Natural killer cell (primary cell): Measurements from ENCODE around the gene CTIF. TPM values are rescaled to one million over a fixed set of nuclear protein-coding genes. Genes with fewer than 3 reads are reported as not detected.

ENCODE experiments used
- ATAC-seq, 3 donors: fragments of 150-1000 bp in 2 of 3; fragments of 200-7000 bp in 1 of 3; cut with Tn5 transposase; 1 replicate in 1 of 3; 2 replicates in 2 of 3; pipeline ENCODE4 v1.10.0; 2021; ENCODE audit warnings: mild to moderate bottlenecking in 2 of 3, moderate library complexity in 2 of 3
- DNase-seq, 2 donors: peaks; one replicate each; pipeline versions ENCODE4 v3.0.0 to v3.0.0-alpha.2; 2013 to 2021; ENCODE audit warnings: mixed read lengths in 1 of 2
- H3K27ac ChIP-seq: one replicate; pipeline ENCODE4 v1.5.1; 2013; ENCODE audit warnings: mild to moderate bottlenecking, low read length
- H3K27me3 ChIP-seq: one replicate; pipeline ENCODE4 v1.6.1; 2013; ENCODE audit warnings: low read length; ENCODE audit not compliant: control insufficient read depth, insufficient read depth
- H3K36me3 ChIP-seq: one replicate; pipeline ENCODE4 v1.6.1; 2013; ENCODE audit warnings: low read length; ENCODE audit not compliant: control insufficient read depth, insufficient read depth
- H3K4me1 ChIP-seq: one replicate; pipeline ENCODE4 v1.6.1; 2013; ENCODE audit warnings: low read length; ENCODE audit not compliant: control insufficient read depth, insufficient read depth
- H3K4me3 ChIP-seq: one replicate; pipeline ENCODE4 v1.5.1; 2013; ENCODE audit warnings: low read length
- H3K9me3 ChIP-seq: one replicate; pipeline ENCODE4 v1.6.1; 2013; ENCODE audit warnings: low read length; ENCODE audit not compliant: control insufficient read depth, insufficient read depth
- H3K27ac Mint-ChIP-seq, 2 donors: one replicate each; pipeline ENCODE4 v1.8.0; 2022; ENCODE audit warnings: mild to moderate bottlenecking in 2 of 2, mixed read lengths in 2 of 2, moderate library complexity in 1 of 2
- H3K27me3 Mint-ChIP-seq, 2 donors: one replicate each; pipeline ENCODE4 v1.8.0; 2022; ENCODE audit warnings: low read depth in 2 of 2, mixed read lengths in 2 of 2
- H3K36me3 Mint-ChIP-seq: one replicate; pipeline ENCODE4 v1.8.0; 2022; ENCODE audit warnings: mixed read lengths
- H3K4me1 Mint-ChIP-seq, 2 donors: one replicate each; pipeline ENCODE4 v1.8.0; 2022; ENCODE audit warnings: mixed read lengths in 2 of 2
- H3K4me3 Mint-ChIP-seq: one replicate; pipeline ENCODE4 v1.8.0; 2022; ENCODE audit warnings: mild to moderate bottlenecking, moderate library complexity, mixed read lengths
- H3K9me3 Mint-ChIP-seq, 2 donors: one replicate each; pipeline ENCODE4 v1.8.0; 2022; ENCODE audit warnings: mixed read lengths in 2 of 2
- CTCF ChIP-seq: fragments of 200-600 bp; IDR thresholded peaks from one replicate; pipeline ENCODE4 v1.8.0; 2022; ENCODE audit warnings: antibody characterized with exemption
- WGBS: methylation state at CpG from one replicate; pipeline ENCODE4 v1.1.7; 2013; ENCODE audit warnings: missing lambda C conversion rate; ENCODE audit not compliant: insufficient coverage; 5-methylcytosine and 5-hydroxymethylcytosine counted together
- intact Hi-C: fragments of 100-400 bp; cut with micrococcal nuclease; formaldehyde crosslinking; loops from one replicate; pipeline ENCODE4 v1.14.2; 2022
- total RNA-seq, 4 donors: library from RNA; stranded (reverse); fragments of 120-200 nt in 1 of 4; gene quantifications; one replicate each; pipeline versions ENCODE4 v1.2.3 to v1.2.4, GENCODE V29; 2013 to 2022

The CTIF gene
- total RNA-seq, 3 donors from 2014 or later (not counting 1 experiment from before 2014, with no cell fraction given), result 6.9 to 10.2 (median 8.2) TPM

- peaks cover 0 to 7% of the 10 kb centered on the region in 2 donors for H3K27me3 Mint-ChIP-seq
Measured at GRCh38 chr18:48772457-48772856, 233.6 kb downstream of the CTIF start.

GRCh38 chr18:48773821-48774220 lies 235.0 kb downstream of the CTIF start:
- no peak overlapping the region for H3K4me3 ChIP-seq
- DNase-seq (no peak), ATAC-seq (no peak)
- H3K4me1 ChIP-seq, result peaks cover 28% of the 10 kb centered on the region
- intact Hi-C loops, result no loop called here
- no peaks in the 10 kb centered on the region for H3K27me3 ChIP-seq
- TF ChIP-seq CTCF, result no peak
- Mint-ChIP-seq H3K36me3 (no peaks in the 10 kb centered on the region), H3K9me3 (no peaks in the 10 kb centered on the region), H3K27ac (no peak overlapping the region), H3K4me3 (no peak overlapping the region), H3K4me1 (peaks cover 0 to 18% of the 10 kb centered on the region in 2 donors), H3K27me3 (peaks cover 0 to 7% of the 10 kb centered on the region in 2 donors)
- no peaks in the 10 kb centered on the region for H3K36me3 ChIP-seq
- whole genome bisulfite sequencing, result 96% methylated on average over 6 of the region's 6 CpGs
- H3K27ac ChIP-seq, result no peak overlapping the region
- no peaks in the 10 kb centered on the region for H3K9me3 ChIP-seq

More at GRCh38 chr18:48772457-48772856, 233.6 kb downstream of the CTIF start:
- ATAC-seq (no peak), DNase-seq (no peak)
- Histone ChIP-seq H3K27ac (no peak overlapping the region), H3K4me1 (peaks cover 20% of the 10 kb centered on the region), H3K27me3 (no peaks in the 10 kb centered on the region), H3K9me3 (no peaks in the 10 kb centered on the region), H3K4me3 (no peak overlapping the region), H3K36me3 (no peaks in the 10 kb centered on the region)
- no peak overlapping the region for H3K27ac Mint-ChIP-seq
- peaks cover 0 to 11% of the 10 kb centered on the region in 2 donors for H3K4me1 Mint-ChIP-seq
- no peak for TF ChIP-seq CTCF
- H3K4me3 Mint-ChIP-seq, result no peak overlapping the region
- H3K9me3 Mint-ChIP-seq, result no peaks in the 10 kb centered on the region
- intact Hi-C loops, result no loop called here
- no peaks in the 10 kb centered on the region for H3K36me3 Mint-ChIP-seq

GRCh38 chr18:48774941-48775340 lies 236.1 kb downstream of the CTIF start:
- H3K27me3 Mint-ChIP-seq, result peaks cover 0 to 7% of the 10 kb centered on the region in 2 donors
- H3K4me1 ChIP-seq, result peaks cover 26% of the 10 kb centered on the region
- ATAC-seq (no peak), DNase-seq (no peak)
- no peaks in the 10 kb centered on the region for H3K9me3 Mint-ChIP-seq
- no peaks in the 10 kb centered on the region for H3K9me3 ChIP-seq
- no peak overlapping the region for H3K27ac ChIP-seq
- no peak overlapping the region for H3K4me3 Mint-ChIP-seq
- no peak overlapping the region for H3K27ac Mint-ChIP-seq
- H3K36me3 ChIP-seq, result no peaks in the 10 kb centered on the region
- intact Hi-C loops, result loop anchor here (5.0 kb wide), 2 partner anchors 172 to 402 kb away; no protein-coding TSS in a partner anchor
- H3K4me3 ChIP-seq, result no peak overlapping the region
- no peaks in the 10 kb centered on the region for H3K36me3 Mint-ChIP-seq
- 98% methylated on average over 5 of the region's 5 CpGs for WGBS
- H3K27me3 ChIP-seq, result no peaks in the 10 kb centered on the region
- H3K4me1 Mint-ChIP-seq, result peaks cover 0 to 18% of the 10 kb centered on the region in 2 donors
- TF ChIP-seq CTCF, result no peak
